Upper lobe of left lung (tissue), 6 donors: ENCODE measurements around the gene CTCFL. TPM values are rescaled to one million over a fixed set of nuclear protein-coding genes. Genes with fewer than 3 reads are reported as not detected.

Experiments
- ATAC-seq, 2 donors: fragments of 200-7000 bp; cut with Tn5 transposase; one replicate each; pipeline ENCODE4 v1.9.1; 2022; ENCODE audit warnings: mild to moderate bottlenecking in 2 of 2, moderate library complexity in 2 of 2; ENCODE audit not compliant: low FRiP score in 2 of 2
- DNase-seq, 2 donors: peaks; one replicate each; pipeline ENCODE4 v3.0.0-alpha.2; 2019 to 2020
- H3K27ac ChIP-seq, 4 donors: fragments of 200-600 bp; sonication (generic); one replicate each; pipeline ENCODE4 v1.5.1; 2016 to 2019
- H3K27me3 ChIP-seq, 4 donors: fragments of 200-600 bp; sonication (generic); one replicate each; pipeline ENCODE4 v1.5.1; 2017 to 2019
- H3K36me3 ChIP-seq, 4 donors: fragments of 200-600 bp; sonication (generic); one replicate each; pipeline ENCODE4 v1.5.1; 2016 to 2019
- H3K4me1 ChIP-seq, 4 donors: fragments of 200-600 bp; sonication (generic); one replicate each; pipeline ENCODE4 v1.5.1; 2018 to 2019
- H3K4me3 ChIP-seq, 4 donors: fragments of 200-600 bp; sonication (generic); one replicate each; pipeline ENCODE4 v1.5.1; 2017 to 2019; ENCODE audit warnings: mild to moderate bottlenecking in 2 of 4, moderate library complexity in 1 of 4
- H3K9me3 ChIP-seq, 4 donors: fragments of 200-600 bp; sonication (generic); one replicate each; pipeline ENCODE4 v1.5.1; 2018 to 2019
- WGBS, 2 donors: methylation state at CpG; one replicate each; pipeline ENCODE4 v1.1.5; 2017 to 2018; 5-methylcytosine and 5-hydroxymethylcytosine counted together
- total RNA-seq, 6 donors: library from RNA; depleted of rRNA in 4 of 6; stranded (reverse); fragments of >200 nt in 4 of 6; gene quantifications; one replicate each; pipeline versions ENCODE4 v1.1.0 to v1.2.1, GENCODE V29; 2016 to 2021
- TF ChIP-seq, protein P1 (sequence below), 6 experiments: fragments of 450-650 bp in 4 of 6; fragments of 200-600 bp in 2 of 6; sonication (generic) in 2 of 6; IDR thresholded peaks; one replicate each; pipeline ENCODE4 v1.5.1; 2016 to 2019; ENCODE audit warnings: antibody characterized with exemption in 6 of 6
- donor health status: DM: no; HTN: no; CAD: no; lungs with moderate emphysema.
- donor health status: DM: no; HTN: yes; CAD: no; lungs with severe emphysema.

CTCFL gene
- total RNA-seq, 6 donors from 2014 or later, result 0.11 to 0.17 (median 0.14) TPM; not detected in 3

GRCh38 chr20:57448764-57449354 is 76.1 kb downstream of the CTCFL start:
- Histone ChIP-seq H3K4me3 (no peak overlapping the region), H3K36me3 (no peaks in the 10 kb centered on the region), H3K4me1 (peaks cover 9 to 25% (median 19%) of the 10 kb centered on the region in 4 donors), H3K9me3 (no peaks in the 10 kb centered on the region), H3K27ac (no peak overlapping the region), H3K27me3 (no peaks in the 10 kb centered on the region)
- WGBS, 2 donors, result 92 to 93% methylated on average over 9 of the region's 9 CpGs
- ATAC-seq, result no peak
- no peak for DNase-seq
- TF ChIP-seq, protein P1, sequence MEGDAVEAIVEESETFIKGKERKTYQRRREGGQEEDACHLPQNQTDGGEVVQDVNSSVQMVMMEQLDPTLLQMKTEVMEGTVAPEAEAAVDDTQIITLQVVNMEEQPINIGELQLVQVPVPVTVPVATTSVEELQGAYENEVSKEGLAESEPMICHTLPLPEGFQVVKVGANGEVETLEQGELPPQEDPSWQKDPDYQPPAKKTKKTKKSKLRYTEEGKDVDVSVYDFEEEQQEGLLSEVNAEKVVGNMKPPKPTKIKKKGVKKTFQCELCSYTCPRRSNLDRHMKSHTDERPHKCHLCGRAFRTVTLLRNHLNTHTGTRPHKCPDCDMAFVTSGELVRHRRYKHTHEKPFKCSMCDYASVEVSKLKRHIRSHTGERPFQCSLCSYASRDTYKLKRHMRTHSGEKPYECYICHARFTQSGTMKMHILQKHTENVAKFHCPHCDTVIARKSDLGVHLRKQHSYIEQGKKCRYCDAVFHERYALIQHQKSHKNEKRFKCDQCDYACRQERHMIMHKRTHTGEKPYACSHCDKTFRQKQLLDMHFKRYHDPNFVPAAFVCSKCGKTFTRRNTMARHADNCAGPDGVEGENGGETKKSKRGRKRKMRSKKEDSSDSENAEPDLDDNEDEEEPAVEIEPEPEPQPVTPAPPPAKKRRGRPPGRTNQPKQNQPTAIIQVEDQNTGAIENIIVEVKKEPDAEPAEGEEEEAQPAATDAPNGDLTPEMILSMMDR (IDR thresholded peaks at IDR 0.05), result no peak

Other genes starting within 250 kb of the CTCFL start
- gene SPO11, start 195.3 kb downstream of the CTCFL start, total RNA-seq, result not detected
- gene RAE1, start 173.9 kb downstream of the CTCFL start, total RNA-seq, result 10 to 100 TPM; 10.1 to 31.0 (median 17.9) TPM
- 10 to 100 TPM; 14.7 to 27.5 (median 22.3) TPM for gene RBM38, start 133.7 kb downstream of the CTCFL start, total RNA-seq
- gene PCK1, start 36.0 kb upstream of the CTCFL start, total RNA-seq, result 1 to 10 TPM in 1 of 6 donors, under 1 TPM in 2, not detected in 3; 0.23 to 1.3 (median 0.51) TPM
- 1 to 10 TPM; 3.2 to 9.4 (median 4.8) TPM for gene ZBP1, start 95.3 kb upstream of the CTCFL start, total RNA-seq
- gene PMEPA1, start 184.9 kb upstream of the CTCFL start, total RNA-seq, result 10 to 100 TPM in 5 of 6 donors, 1 to 10 TPM in 1; 2.1 to 60.9 (median 17.6) TPM